HL-60 (cell line): ENCODE results near the gene POLD2.

Experiments used
- GABPA ChIP-seq: IDR thresholded peaks from 2 replicates; pipeline ENCODE4 v1.6.1; 2012; ENCODE audit warnings: low read depth
- POLR2AphosphoS5 ChIP-seq: IDR thresholded peaks from 2 replicates; pipeline ENCODE4 v1.6.1; 2012; ENCODE audit warnings: low read depth
- TF ChIP-seq, protein P1 (sequence below): IDR thresholded peaks from one replicate; pipeline ENCODE4 v1.5.1; 2011; ENCODE audit warnings: low read length, control low read depth, inconsistent platforms; ENCODE audit not compliant: insufficient read depth
- TF ChIP-seq, protein P2 (sequence below): IDR thresholded peaks from 2 replicates; pipeline ENCODE4 v1.6.1; 2012; ENCODE audit warnings: low read depth; ENCODE audit not compliant: insufficient replicate concordance

DNA sequence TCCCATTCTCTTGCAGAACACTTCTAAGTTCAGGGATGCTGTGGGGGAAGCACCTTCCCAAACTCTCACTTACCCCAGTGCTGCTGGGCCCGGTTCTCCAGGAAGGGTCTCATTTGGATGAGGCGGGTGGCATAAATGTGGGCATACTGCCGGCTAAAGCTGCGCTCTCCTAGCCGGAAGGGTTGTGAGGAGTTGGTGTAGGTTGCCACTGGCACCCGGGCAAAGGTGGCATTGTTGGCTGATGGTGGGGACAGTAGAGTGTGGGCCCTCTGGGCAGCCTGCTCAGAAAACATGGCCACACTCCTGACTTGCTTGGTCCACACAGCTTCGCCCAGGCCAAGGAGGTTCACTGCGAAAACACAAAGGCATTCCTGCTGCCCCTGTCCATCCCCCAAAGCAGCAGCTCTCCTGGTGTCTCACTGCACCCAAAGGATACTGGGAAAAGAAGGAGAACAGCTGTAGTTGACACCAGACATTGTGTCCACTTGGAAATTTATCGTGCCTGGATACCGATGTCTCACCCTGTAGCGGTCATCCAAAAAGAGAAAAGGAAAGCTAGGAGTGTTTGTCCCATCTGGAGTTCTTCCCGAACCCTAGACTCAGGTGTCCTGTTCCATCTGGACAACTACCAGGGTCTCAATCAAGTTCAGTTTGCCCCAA is 1.5 kb downstream of the POLD2 start:
- TF ChIP-seq, protein P1, sequence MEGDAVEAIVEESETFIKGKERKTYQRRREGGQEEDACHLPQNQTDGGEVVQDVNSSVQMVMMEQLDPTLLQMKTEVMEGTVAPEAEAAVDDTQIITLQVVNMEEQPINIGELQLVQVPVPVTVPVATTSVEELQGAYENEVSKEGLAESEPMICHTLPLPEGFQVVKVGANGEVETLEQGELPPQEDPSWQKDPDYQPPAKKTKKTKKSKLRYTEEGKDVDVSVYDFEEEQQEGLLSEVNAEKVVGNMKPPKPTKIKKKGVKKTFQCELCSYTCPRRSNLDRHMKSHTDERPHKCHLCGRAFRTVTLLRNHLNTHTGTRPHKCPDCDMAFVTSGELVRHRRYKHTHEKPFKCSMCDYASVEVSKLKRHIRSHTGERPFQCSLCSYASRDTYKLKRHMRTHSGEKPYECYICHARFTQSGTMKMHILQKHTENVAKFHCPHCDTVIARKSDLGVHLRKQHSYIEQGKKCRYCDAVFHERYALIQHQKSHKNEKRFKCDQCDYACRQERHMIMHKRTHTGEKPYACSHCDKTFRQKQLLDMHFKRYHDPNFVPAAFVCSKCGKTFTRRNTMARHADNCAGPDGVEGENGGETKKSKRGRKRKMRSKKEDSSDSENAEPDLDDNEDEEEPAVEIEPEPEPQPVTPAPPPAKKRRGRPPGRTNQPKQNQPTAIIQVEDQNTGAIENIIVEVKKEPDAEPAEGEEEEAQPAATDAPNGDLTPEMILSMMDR: no peak
- TF ChIP-seq, protein P2, sequence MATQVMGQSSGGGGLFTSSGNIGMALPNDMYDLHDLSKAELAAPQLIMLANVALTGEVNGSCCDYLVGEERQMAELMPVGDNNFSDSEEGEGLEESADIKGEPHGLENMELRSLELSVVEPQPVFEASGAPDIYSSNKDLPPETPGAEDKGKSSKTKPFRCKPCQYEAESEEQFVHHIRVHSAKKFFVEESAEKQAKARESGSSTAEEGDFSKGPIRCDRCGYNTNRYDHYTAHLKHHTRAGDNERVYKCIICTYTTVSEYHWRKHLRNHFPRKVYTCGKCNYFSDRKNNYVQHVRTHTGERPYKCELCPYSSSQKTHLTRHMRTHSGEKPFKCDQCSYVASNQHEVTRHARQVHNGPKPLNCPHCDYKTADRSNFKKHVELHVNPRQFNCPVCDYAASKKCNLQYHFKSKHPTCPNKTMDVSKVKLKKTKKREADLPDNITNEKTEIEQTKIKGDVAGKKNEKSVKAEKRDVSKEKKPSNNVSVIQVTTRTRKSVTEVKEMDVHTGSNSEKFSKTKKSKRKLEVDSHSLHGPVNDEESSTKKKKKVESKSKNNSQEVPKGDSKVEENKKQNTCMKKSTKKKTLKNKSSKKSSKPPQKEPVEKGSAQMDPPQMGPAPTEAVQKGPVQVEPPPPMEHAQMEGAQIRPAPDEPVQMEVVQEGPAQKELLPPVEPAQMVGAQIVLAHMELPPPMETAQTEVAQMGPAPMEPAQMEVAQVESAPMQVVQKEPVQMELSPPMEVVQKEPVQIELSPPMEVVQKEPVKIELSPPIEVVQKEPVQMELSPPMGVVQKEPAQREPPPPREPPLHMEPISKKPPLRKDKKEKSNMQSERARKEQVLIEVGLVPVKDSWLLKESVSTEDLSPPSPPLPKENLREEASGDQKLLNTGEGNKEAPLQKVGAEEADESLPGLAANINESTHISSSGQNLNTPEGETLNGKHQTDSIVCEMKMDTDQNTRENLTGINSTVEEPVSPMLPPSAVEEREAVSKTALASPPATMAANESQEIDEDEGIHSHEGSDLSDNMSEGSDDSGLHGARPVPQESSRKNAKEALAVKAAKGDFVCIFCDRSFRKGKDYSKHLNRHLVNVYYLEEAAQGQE: no peak
- TF ChIP-seq POLR2AphosphoS5: no peak
- TF ChIP-seq GABPA: no peak
